Progenitor cell of endocrine pancreas (in vitro differentiated cells): ENCODE measurements around the gene PRXL2B. TPM values are rescaled to one million over a fixed set of nuclear protein-coding genes. Genes with fewer than 3 reads are reported as not detected.

Experiments
- DNase-seq: peaks from one replicate; pipeline ENCODE4 v3.0.0; 2021; ENCODE audit warnings: low spot score; ENCODE audit not compliant: unreplicated experiment
- H3K27ac Mint-ChIP-seq: 2 replicates; pipeline ENCODE4 v1.8.0; 2021; ENCODE audit warnings: mild to moderate bottlenecking, moderate library complexity, mixed read lengths
- H3K27me3 Mint-ChIP-seq: 2 replicates; pipeline ENCODE4 v1.8.0; 2021; ENCODE audit warnings: mixed read lengths
- H3K36me3 Mint-ChIP-seq: 2 replicates; pipeline ENCODE4 v1.8.0; 2022; ENCODE audit warnings: mixed read lengths; ENCODE audit not compliant: insufficient read depth
- H3K4me1 Mint-ChIP-seq: 2 replicates; pipeline ENCODE4 v1.8.0; 2021; ENCODE audit warnings: low read depth, mixed read lengths
- H3K4me3 Mint-ChIP-seq: 2 replicates; pipeline ENCODE4 v1.8.0; 2021; ENCODE audit warnings: low read depth, mild to moderate bottlenecking, moderate library complexity, mixed read lengths
- H3K9me3 Mint-ChIP-seq: 2 replicates; pipeline ENCODE4 v1.8.0; 2021; ENCODE audit warnings: low read depth, mixed read lengths
- CTCF ChIP-seq: fragments of 200-600 bp; sonication (generic); IDR thresholded peaks from one replicate; pipeline ENCODE4 v1.5.0; 2021; ENCODE audit warnings: antibody characterized with exemption, mild to moderate bottlenecking; ENCODE audit not compliant: unreplicated experiment
- total RNA-seq: library from RNA; stranded (reverse); gene quantifications from 2 replicates; pipeline ENCODE4 v1.2.1, GENCODE V29; 2021

The PRXL2B gene
- total RNA-seq, 1 donor from 2014 or later = 36.4 TPM

GRCh38 chr1:2640626-2641025 lies 54.0 kb downstream of the PRXL2B start:
- Mint-ChIP-seq H3K4me1 (peaks cover 3% of the 10 kb centered on the region), H3K4me3 (no peak overlapping the region), H3K27me3 (peaks cover 31% of the 10 kb centered on the region), H3K27ac (no peak overlapping the region), H3K9me3 (peaks cover 4% of the 10 kb centered on the region), H3K36me3 (no peaks in the 10 kb centered on the region)
- no peak for TF ChIP-seq CTCF
- DNase-seq = no peak

Other genes starting within 250 kb of the PRXL2B start
- gene MORN1, start 195.2 kb upstream of the PRXL2B start, total RNA-seq = 34.0 and 35.3 TPM in 2 replicates
- 93.6 and 99.3 TPM in 2 replicates for gene RER1, start 194.9 kb upstream of the PRXL2B start, total RNA-seq
- 27.5 and 27.6 TPM in 2 replicates for gene PEX10, start 174.2 kb upstream of the PRXL2B start, total RNA-seq
- gene PLCH2, start 110.5 kb upstream of the PRXL2B start, total RNA-seq = 0.13 TPM in 1 of 2 replicates, not detected in the other
- 42.5 and 45.4 TPM in 2 replicates for gene PANK4, start 60.2 kb upstream of the PRXL2B start, total RNA-seq
- gene HES5, start 56.5 kb upstream of the PRXL2B start, total RNA-seq = 0.36 TPM in 1 of 2 replicates, not detected in the other
- gene TNFRSF14, start 30.4 kb upstream of the PRXL2B start, total RNA-seq = 0.41 and 0.75 TPM in 2 replicates
- 0.64 and 0.93 TPM in 2 replicates for gene MMEL1, start 46.2 kb downstream of the PRXL2B start, total RNA-seq
- 2.8 and 3.1 TPM in 2 replicates for gene TTC34, start 214.9 kb downstream of the PRXL2B start, total RNA-seq